Esophagus muscularis mucosa (tissue), 4 donors: ENCODE measurements around the gene MAP7. TPM values are rescaled to one million over a fixed set of nuclear protein-coding genes. Genes with fewer than 3 reads are reported as not detected.

Experiments used
- DNase-seq: peaks from one replicate; pipeline ENCODE4 v3.0.0-alpha.2; 2017; ENCODE audit errors: extremely low spot score
- H3K27ac ChIP-seq, 4 donors: fragments of 200-600 bp; sonication (generic); replicated peaks in 1 of 4; 1 replicate in 3 of 4; 2 replicates in 1 of 4; pipeline ENCODE4 v1.5.1; 2016 to 2019; ENCODE audit warnings: mild to moderate bottlenecking in 1 of 4
- H3K27me3 ChIP-seq, 4 donors: fragments of 200-600 bp; sonication (generic); one replicate each; pipeline versions ENCODE4 v1.5.1 to v1.6.0; 2016 to 2019
- H3K36me3 ChIP-seq, 4 donors: fragments of 200-600 bp; sonication (generic); one replicate each; pipeline ENCODE4 v1.5.1; 2016 to 2019
- H3K4me1 ChIP-seq, 4 donors: fragments of 200-600 bp; sonication (generic); one replicate each; pipeline ENCODE4 v1.5.1; 2016 to 2019
- H3K4me3 ChIP-seq, 4 donors: fragments of 200-600 bp; sonication (generic); 1 replicate in 2 of 4; 2 replicates in 2 of 4; pipeline ENCODE4 v1.5.1; 2016 to 2019; ENCODE audit warnings: mild to moderate bottlenecking in 4 of 4, moderate library complexity in 1 of 4
- H3K9me3 ChIP-seq, 4 donors: fragments of 200-600 bp; sonication (generic); 1 replicate in 3 of 4; 2 replicates in 1 of 4; pipeline ENCODE4 v1.5.1; 2016 to 2019
- CTCF ChIP-seq, 3 experiments: fragments of 200-600 bp in 2 of 3; fragments of 450-650 bp in 1 of 3; sonication (generic) in 2 of 3; IDR thresholded peaks; one replicate each; pipeline ENCODE4 v1.5.1; 2017 to 2019; ENCODE audit warnings: antibody characterized with exemption in 3 of 3, mild to moderate bottlenecking in 2 of 3, moderate library complexity in 1 of 3
- EP300 ChIP-seq: sonication (generic); formaldehyde crosslinking; IDR thresholded peaks from one replicate; pipeline ENCODE4 v1.6.1; 2017; ENCODE audit warnings: antibody characterized with exemption
- POLR2A ChIP-seq: fragments of 450-650 bp; IDR thresholded peaks from one replicate; pipeline ENCODE4 v1.6.1; 2017; ENCODE audit warnings: antibody characterized with exemption, moderate library complexity, mild to moderate bottlenecking, low read depth
- POLR2AphosphoS5 ChIP-seq, 2 donors: sonication (generic); formaldehyde crosslinking; IDR thresholded peaks; one replicate each; pipeline ENCODE4 v1.6.1; 2017; ENCODE audit warnings: antibody characterized with exemption in 2 of 2
- whole genome bisulfite sequencing: methylation state at CpG from one replicate; pipeline ENCODE4 v1.1.5; 2018; 5-methylcytosine and 5-hydroxymethylcytosine counted together
- intact Hi-C: fragments of 100-400 bp; cut with DNase I; formaldehyde crosslinking; loops from one replicate; pipeline ENCODE4 v1.15.1; 2023
- total RNA-seq, 4 donors: library from RNA; depleted of rRNA; stranded (reverse); fragments of >200 nt; gene quantifications; one replicate each; pipeline versions ENCODE4 v1.1.0 to v1.2.1, GENCODE V29; 2016

Gene MAP7
- total RNA-seq, 4 donors from 2014 or later, result 1.7 to 2.9 (median 2.0) TPM

GRCh38 chr6:136446145-136446544 is 104.1 kb downstream of the MAP7 start:
- TF ChIP-seq POLR2A, result no peak
- no peak for TF ChIP-seq EP300
- TF ChIP-seq POLR2AphosphoS5 (IDR thresholded peaks at IDR 0.05), result no peak
- TF ChIP-seq CTCF (IDR thresholded peaks at IDR 0.05), result no peak
- Histone ChIP-seq H3K4me3 (no peak overlapping the region), H3K27me3 (no peaks in the 10 kb centered on the region), H3K36me3 (no peaks in the 10 kb centered on the region), H3K27ac (no peak overlapping the region), H3K9me3 (peaks cover 0 to 4% (median 1%) of the 10 kb centered on the region in 4 donors), H3K4me1 (no peaks in the 10 kb centered on the region)
- WGBS, result 90% methylated on average over 2 of the region's 2 CpGs
- intact Hi-C loops, result no loop called here
- DNase-seq, result no peak

GRCh38 chr6:136445063-136445462 is 105.2 kb downstream of the MAP7 start:
- Histone ChIP-seq H3K27ac (no peak overlapping the region), H3K4me1 (no peaks in the 10 kb centered on the region), H3K27me3 (no peaks in the 10 kb centered on the region), H3K4me3 (no peak overlapping the region), H3K36me3 (no peaks in the 10 kb centered on the region), H3K9me3 (no peaks in the 10 kb centered on the region)
- intact Hi-C loops, result no loop called here
- TF ChIP-seq POLR2AphosphoS5 (IDR thresholded peaks at IDR 0.05) (no peak), POLR2A (no peak), CTCF (IDR thresholded peaks at IDR 0.05) (no peak), EP300 (no peak)
- DNase-seq, result no peak
- WGBS, result 61% methylated on average over 3 of the region's 3 CpGs

GRCh38 chr6:136440203-136440602 is 110.0 kb downstream of the MAP7 start:
- WGBS, result 88% methylated on average over 2 of the region's 2 CpGs
- no peaks in the 10 kb centered on the region for H3K4me1 ChIP-seq
- no peaks in the 10 kb centered on the region for H3K27me3 ChIP-seq
- H3K36me3 ChIP-seq, result no peaks in the 10 kb centered on the region
- TF ChIP-seq POLR2A, result no peak
- TF ChIP-seq CTCF (IDR thresholded peaks at IDR 0.05), result no peak
- TF ChIP-seq EP300, result no peak
- no peak for TF ChIP-seq POLR2AphosphoS5 (IDR thresholded peaks at IDR 0.05)
- no peak for DNase-seq
- H3K27ac ChIP-seq, result no peak overlapping the region
- intact Hi-C loops, result no loop called here
- H3K9me3 ChIP-seq, result no peaks in the 10 kb centered on the region
- no peak overlapping the region for H3K4me3 ChIP-seq

GRCh38 chr6:136439514-136440190 is 110.6 kb downstream of the MAP7 start:
- H3K9me3 ChIP-seq, result no peaks in the 10 kb centered on the region
- no peaks in the 10 kb centered on the region for H3K36me3 ChIP-seq
- no peak overlapping the region for H3K27ac ChIP-seq
- DNase-seq, result no peak
- no peak overlapping the region for H3K4me3 ChIP-seq
- TF ChIP-seq POLR2A, result no peak
- TF ChIP-seq CTCF (IDR thresholded peaks at IDR 0.05), result no peak
- TF ChIP-seq EP300, result no peak
- 89% methylated on average over 9 of the region's 9 CpGs for WGBS
- H3K27me3 ChIP-seq, result no peaks in the 10 kb centered on the region
- intact Hi-C loops, result no loop called here
- H3K4me1 ChIP-seq, result no peaks in the 10 kb centered on the region

GRCh38 chr6:136438441-136438840 is 111.8 kb downstream of the MAP7 start:
- intact Hi-C loops, result no loop called here
- TF ChIP-seq POLR2A (no peak), POLR2AphosphoS5 (IDR thresholded peaks at IDR 0.05) (no peak), EP300 (no peak), CTCF (IDR thresholded peaks at IDR 0.05) (no peak)

More at GRCh38 chr6:136438441-136438840, 111.8 kb downstream of the MAP7 start:
- H3K27me3 ChIP-seq, result no peaks in the 10 kb centered on the region
- no peaks in the 10 kb centered on the region for H3K4me1 ChIP-seq
- H3K27ac ChIP-seq, result no peak overlapping the region
- WGBS, result 71% methylated on average over 3 of the region's 3 CpGs
- H3K36me3 ChIP-seq, result no peaks in the 10 kb centered on the region
- DNase-seq, result no peak
- no peak overlapping the region for H3K4me3 ChIP-seq
- H3K9me3 ChIP-seq, result no peaks in the 10 kb centered on the region
